Measurements from ENCODE around the gene SESN1.

The SESN1 gene

GRCh38 chr6:108961077-108961476, 133.6 kb downstream of the SESN1 start:
- no peak for DNase-seq (ENCODE audit: low spot score)

GRCh38 chr6:108960601-108961000, 134.0 kb downstream of the SESN1 start:
- DNase-seq (ENCODE audit: low spot score): no peak

- no peak for DNase-seq (ENCODE audit: low spot score)
Measured at GRCh38 chr6:108959972-108960582, 134.6 kb downstream of the SESN1 start.

- DNase-seq (ENCODE audit: low spot score): no peak
Measured at GRCh38 chr6:108958900-108959770, 135.5 kb downstream of the SESN1 start.

GRCh38 chr6:108957221-108957620, 137.4 kb downstream of the SESN1 start:
- DNase-seq (ENCODE audit: low spot score): no peak

- no peak for DNase-seq (ENCODE audit: low spot score)
Measured at GRCh38 chr6:108955329-108955949, 139.2 kb downstream of the SESN1 start.

- no peak for DNase-seq (ENCODE audit: low spot score)
Measured at GRCh38 chr6:108953681-108954080, 141.0 kb downstream of the SESN1 start.

- no peak for DNase-seq (ENCODE audit: low spot score)
Measured at GRCh38 chr6:108952776-108953486, 141.7 kb downstream of the SESN1 start.

- DNase-seq (ENCODE audit: low spot score): no peak
Measured at GRCh38 chr6:108951351-108951953, 143.2 kb downstream of the SESN1 start.

- DNase-seq (ENCODE audit: low spot score): no peak
Measured at GRCh38 chr6:108948181-108948661, 146.4 kb downstream of the SESN1 start.

- DNase-seq (ENCODE audit: low spot score): no peak
Measured at GRCh38 chr6:108947114-108947854, 147.4 kb downstream of the SESN1 start.

- DNase-seq (ENCODE audit: low spot score): no peak
Measured at GRCh38 chr6:108946695-108947094, 148.0 kb downstream of the SESN1 start.

- DNase-seq (ENCODE audit: low spot score): peak; percentile 77
Measured at GRCh38 chr6:108945681-108946159, 148.9 kb downstream of the SESN1 start.

GRCh38 chr6:108944707-108945680, 149.7 kb downstream of the SESN1 start:
- no peak for DNase-seq (ENCODE audit: low spot score)

- DNase-seq (ENCODE audit: low spot score): no peak
Measured at GRCh38 chr6:108944071-108944470, 150.6 kb downstream of the SESN1 start.

GRCh38 chr6:108942556-108943492, 151.8 kb downstream of the SESN1 start:
- DNase-seq (ENCODE audit: low spot score): no peak

GRCh38 chr6:108941859-108942258, 152.8 kb downstream of the SESN1 start:
- no peak for DNase-seq (ENCODE audit: low spot score)

- DNase-seq (ENCODE audit: low spot score): no peak
Measured at GRCh38 chr6:108941281-108941680, 153.4 kb downstream of the SESN1 start.

GRCh38 chr6:108940741-108941140, 153.9 kb downstream of the SESN1 start:
- no peak for DNase-seq (ENCODE audit: low spot score)
